Vagina (tissue), 2 donors: ENCODE measurements around the gene ZNF155. TPM values are rescaled to one million over a fixed set of nuclear protein-coding genes. Genes with fewer than 3 reads are reported as not detected.
A peak's percentile ranks its signal among the peaks of the same experiment; 100 is the strongest.
"Not testable (repeated sequence)": the region's sequence is repeated elsewhere in the genome, so short reads cannot be mapped to it uniquely, and the experiment has no call there.

ENCODE experiments used
- DNase-seq, 2 donors: peaks; one replicate each; pipeline ENCODE4 v3.0.0-alpha.2; 2017; ENCODE audit errors: extremely low spot score in 2 of 2
- H3K27ac ChIP-seq: fragments of 200-600 bp; sonication (generic); one replicate; pipeline ENCODE4 v1.5.1; 2019
- H3K27me3 ChIP-seq: fragments of 200-600 bp; sonication (generic); one replicate; pipeline ENCODE4 v1.5.1; 2019
- H3K36me3 ChIP-seq, 2 donors: fragments of 200-600 bp; sonication (generic); one replicate each; pipeline ENCODE4 v1.5.1; 2017 to 2019
- H3K4me1 ChIP-seq: fragments of 200-600 bp; sonication (generic); one replicate; pipeline ENCODE4 v1.5.1; 2019
- H3K4me3 ChIP-seq, 2 donors: fragments of 200-600 bp; sonication (generic); 1 replicate in 1 of 2; 2 replicates in 1 of 2; pipeline ENCODE4 v1.5.1; 2016 to 2019
- H3K9me3 ChIP-seq: fragments of 200-600 bp; sonication (generic); one replicate; pipeline ENCODE4 v1.5.1; 2019
- CTCF ChIP-seq, 3 experiments: fragments of 450-650 bp in 2 of 3; fragments of 200-600 bp in 1 of 3; sonication (generic) in 1 of 3; IDR thresholded peaks; one replicate each; pipeline ENCODE4 v1.5.1; 2017 to 2019; ENCODE audit warnings: antibody characterized with exemption in 3 of 3, mild to moderate bottlenecking in 2 of 3, moderate library complexity in 2 of 3
- POLR2A ChIP-seq, 2 donors: fragments of 450-650 bp; IDR thresholded peaks; one replicate each; pipeline ENCODE4 v1.6.1; 2017; ENCODE audit warnings: antibody characterized with exemption in 2 of 2, mild to moderate bottlenecking in 2 of 2, moderate library complexity in 2 of 2
- POLR2AphosphoS5 ChIP-seq, 2 donors: sonication (generic); formaldehyde crosslinking; IDR thresholded peaks; one replicate each; pipeline ENCODE4 v1.9.0; 2017; ENCODE audit warnings: antibody characterized with exemption in 2 of 2, mild to moderate bottlenecking in 2 of 2, low read depth in 1 of 2; ENCODE audit not compliant: insufficient read depth in 1 of 2
- intact Hi-C: fragments of 100-400 bp; cut with DNase I; formaldehyde crosslinking; loops from one replicate; pipeline ENCODE4 v1.15.1; 2023
- total RNA-seq: library from RNA; depleted of rRNA; stranded (reverse); fragments of >200 nt; gene quantifications from one replicate; pipeline ENCODE4 v1.2.3, GENCODE V29; 2016

The ZNF155 gene
- total RNA-seq, 1 donor from 2014 or later = 8.3 TPM

- Histone ChIP-seq H3K4me3 (no peak overlapping the region), H3K4me1 (no peaks in the 10 kb centered on the region), H3K36me3 (no peaks in the 10 kb centered on the region), H3K27ac (no peak overlapping the region), H3K9me3 (no peaks in the 10 kb centered on the region), H3K27me3 (no peaks in the 10 kb centered on the region)
- no peak for DNase-seq
- intact Hi-C loops = no loop called here
- TF ChIP-seq POLR2AphosphoS5 (IDR thresholded peaks at IDR 0.05; ENCODE audit: insufficient read depth in 1 of 2, low read depth in 1 of 2) = no peak
- TF ChIP-seq POLR2A (IDR thresholded peaks at IDR 0.05) = no peak
- no peak for TF ChIP-seq CTCF (IDR thresholded peaks at IDR 0.05)
Observed at GRCh38 chr19:43940719-43941118, 43.3 kb upstream of the ZNF155 start.

DNA sequence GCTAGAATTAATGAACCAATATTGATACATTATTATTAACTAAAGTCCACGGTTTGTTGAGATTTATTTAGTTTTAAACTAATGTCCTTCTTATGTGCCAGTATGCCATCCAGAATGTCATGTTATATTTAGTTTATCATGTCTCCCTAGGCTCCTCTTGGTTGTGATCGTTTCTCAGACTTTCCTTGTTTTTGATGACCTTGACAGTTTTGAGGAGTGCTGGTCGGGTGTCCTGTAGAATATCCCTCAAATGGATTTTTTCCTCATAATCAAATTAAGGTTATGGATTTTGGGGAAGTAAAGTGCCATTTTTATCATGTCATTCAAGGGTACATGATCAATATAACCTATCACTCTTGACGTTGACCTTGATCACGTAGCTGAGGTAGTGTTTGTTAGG lies 42.8 kb upstream of the ZNF155 start:
- H3K36me3 ChIP-seq = no peaks in the 10 kb centered on the region
- H3K27me3 ChIP-seq = no peaks in the 10 kb centered on the region
- H3K4me1 ChIP-seq = no peaks in the 10 kb centered on the region
- TF ChIP-seq CTCF (IDR thresholded peaks at IDR 0.05) (no peak), POLR2AphosphoS5 (IDR thresholded peaks at IDR 0.05; ENCODE audit: insufficient read depth in 1 of 2, low read depth in 1 of 2) (no peak), POLR2A (IDR thresholded peaks at IDR 0.05) (no peak)
- intact Hi-C loops = no loop called here
- H3K9me3 ChIP-seq = no peaks in the 10 kb centered on the region
- no peak for DNase-seq
- no peak overlapping the region for H3K27ac ChIP-seq
- no peak overlapping the region for H3K4me3 ChIP-seq

DNA sequence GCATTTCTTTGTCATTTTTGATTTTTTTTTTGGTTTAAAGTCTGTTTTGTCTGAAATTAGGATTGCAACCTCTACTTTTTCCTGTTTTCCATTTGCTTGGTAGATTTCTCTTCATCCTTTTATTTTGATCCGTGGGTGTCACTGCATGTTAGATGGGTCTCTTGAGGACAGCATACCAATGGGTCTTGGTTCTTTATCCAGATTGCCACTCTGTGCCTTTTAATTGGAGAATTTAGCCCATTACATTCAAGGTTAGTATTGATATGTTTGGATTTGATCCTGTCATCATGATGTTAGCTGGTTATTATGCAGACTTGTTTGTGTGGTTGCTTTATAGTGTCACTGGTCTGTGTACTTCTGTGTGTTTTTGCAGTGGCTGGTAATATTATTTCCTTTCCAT lies 36.6 kb upstream of the ZNF155 start:
- H3K27ac ChIP-seq, H3K36me3 ChIP-seq, H3K9me3 ChIP-seq: not testable (repeated sequence)

DNA sequence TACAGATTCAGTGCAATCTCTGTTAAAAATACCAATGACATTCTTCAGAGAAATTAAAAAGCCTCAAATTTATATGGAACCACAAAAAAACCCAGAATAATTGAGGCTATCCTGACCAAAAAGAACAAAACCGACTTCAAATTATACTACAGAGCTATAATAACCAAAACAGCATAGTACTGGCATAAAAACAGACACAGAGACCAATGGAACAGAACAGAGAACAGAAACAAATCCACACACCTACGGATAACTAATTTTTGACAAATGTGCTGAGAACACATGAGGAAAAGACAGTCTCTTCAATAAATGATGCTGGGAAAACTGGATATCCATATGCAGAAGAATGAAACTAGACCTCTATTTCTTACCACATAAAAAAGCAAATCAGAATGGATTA lies 34.2 kb upstream of the ZNF155 start:
- DNase-seq, H3K4me1 ChIP-seq, H3K36me3 ChIP-seq, H3K27ac ChIP-seq, H3K27me3 ChIP-seq, H3K4me3 ChIP-seq, intact Hi-C loops: not testable (repeated sequence)
- peaks cover 13% of the 10 kb centered on the region for H3K9me3 ChIP-seq

More for the DNA sequence above, 36.6 kb upstream of the ZNF155 start:
- intact Hi-C loops, H3K27me3 ChIP-seq, H3K4me3 ChIP-seq, DNase-seq, H3K4me1 ChIP-seq: not testable (repeated sequence)

DNA sequence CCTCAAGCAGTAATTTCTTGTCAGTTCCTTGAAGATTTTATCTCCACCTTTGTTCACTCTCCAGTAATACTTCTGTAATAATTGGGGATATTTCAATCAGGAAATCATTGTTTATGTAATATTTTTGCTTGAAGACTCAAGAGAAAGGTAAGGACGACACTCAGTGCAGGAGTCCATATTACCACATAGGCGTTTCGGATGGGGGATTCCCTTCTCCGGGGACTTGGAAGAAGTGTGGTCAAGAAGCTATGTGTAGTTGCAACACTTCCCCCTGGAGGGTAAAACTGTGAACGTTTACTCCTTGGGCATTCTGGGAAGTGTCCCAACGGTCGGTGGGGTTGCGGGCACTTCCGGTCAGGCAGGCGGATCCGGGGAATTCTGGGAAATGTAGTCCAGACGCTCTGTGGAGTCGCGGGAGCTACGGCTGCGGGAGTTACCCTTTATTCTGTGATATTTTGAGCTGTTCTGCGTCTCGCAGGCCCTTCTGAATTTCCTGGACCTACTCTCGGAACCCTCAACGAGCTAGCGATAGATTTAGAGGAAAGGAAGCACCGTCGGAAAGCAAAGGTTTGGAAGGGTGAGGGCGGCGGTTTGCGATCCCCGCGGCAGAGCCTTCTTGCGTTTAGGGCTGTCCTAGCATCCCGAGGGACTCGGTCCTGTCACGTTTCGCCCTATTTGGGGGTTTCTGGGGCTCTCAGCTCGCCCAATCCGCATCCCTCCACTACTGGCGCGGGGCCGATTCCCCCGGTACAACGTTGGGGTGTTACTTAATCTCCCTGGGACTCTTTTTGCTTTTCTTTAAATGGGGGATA lies 32.9 kb upstream of the ZNF155 start, which contains the start of gene ZNF221:
Gene ZNF221 (plus strand): TSS at position 395 of the 812 bp plus-strand sequence. CDS start 11,499 bp downstream, outside the sequence.
- Histone ChIP-seq H3K27me3 (no peaks in the 10 kb centered on the region), H3K4me3 (peak within 1 kb of the TSS; percentile 57 to 65), H3K27ac (peak within 1 kb of the TSS; percentile 62), H3K9me3 (peaks cover 18% of the 10 kb centered on the region), H3K36me3 (peaks cover 0 to 14% of the 10 kb centered on the region in 2 donors), H3K4me1 (no peaks in the 10 kb centered on the region)
- intact Hi-C loops = no loop called here
- peak in 1 of 2 donors; percentile 93 for DNase-seq
- TF ChIP-seq POLR2AphosphoS5 (IDR thresholded peaks at IDR 0.05; ENCODE audit: insufficient read depth in 1 of 2, low read depth in 1 of 2) = peak; percentile 64 to 97
- no peak for TF ChIP-seq POLR2A (IDR thresholded peaks at IDR 0.05)
- TF ChIP-seq CTCF (IDR thresholded peaks at IDR 0.05) = peak in 1 of 3 experiments; percentile 27

GRCh38 chr19:43956827-43957226 lies 27.2 kb upstream of the ZNF155 start:
- no peaks in the 10 kb centered on the region for H3K4me1 ChIP-seq
- intact Hi-C loops = no loop called here
- no peak for DNase-seq
- H3K9me3 ChIP-seq = peaks cover 33% of the 10 kb centered on the region
- H3K36me3 ChIP-seq = peaks cover 0 to 35% of the 10 kb centered on the region in 2 donors
- no peaks in the 10 kb centered on the region for H3K27me3 ChIP-seq
- no peak overlapping the region for H3K27ac ChIP-seq
- H3K4me3 ChIP-seq = no peak overlapping the region
- no peak for TF ChIP-seq POLR2A (IDR thresholded peaks at IDR 0.05)
- no peak for TF ChIP-seq POLR2AphosphoS5 (IDR thresholded peaks at IDR 0.05; ENCODE audit: insufficient read depth in 1 of 2, low read depth in 1 of 2)
- TF ChIP-seq CTCF (IDR thresholded peaks at IDR 0.05) = no peak
